ENCODE measurements around the gene CELA3B. TPM values are rescaled to one million over a fixed set of nuclear protein-coding genes. Genes with fewer than 3 reads are reported as not detected.

CELA3B gene
- total and polyA plus RNA-seq, 2 of the 8 experiments (the other 6 are each of a cell fraction or from before 2014, with no cell fraction given): not detected

DNA sequence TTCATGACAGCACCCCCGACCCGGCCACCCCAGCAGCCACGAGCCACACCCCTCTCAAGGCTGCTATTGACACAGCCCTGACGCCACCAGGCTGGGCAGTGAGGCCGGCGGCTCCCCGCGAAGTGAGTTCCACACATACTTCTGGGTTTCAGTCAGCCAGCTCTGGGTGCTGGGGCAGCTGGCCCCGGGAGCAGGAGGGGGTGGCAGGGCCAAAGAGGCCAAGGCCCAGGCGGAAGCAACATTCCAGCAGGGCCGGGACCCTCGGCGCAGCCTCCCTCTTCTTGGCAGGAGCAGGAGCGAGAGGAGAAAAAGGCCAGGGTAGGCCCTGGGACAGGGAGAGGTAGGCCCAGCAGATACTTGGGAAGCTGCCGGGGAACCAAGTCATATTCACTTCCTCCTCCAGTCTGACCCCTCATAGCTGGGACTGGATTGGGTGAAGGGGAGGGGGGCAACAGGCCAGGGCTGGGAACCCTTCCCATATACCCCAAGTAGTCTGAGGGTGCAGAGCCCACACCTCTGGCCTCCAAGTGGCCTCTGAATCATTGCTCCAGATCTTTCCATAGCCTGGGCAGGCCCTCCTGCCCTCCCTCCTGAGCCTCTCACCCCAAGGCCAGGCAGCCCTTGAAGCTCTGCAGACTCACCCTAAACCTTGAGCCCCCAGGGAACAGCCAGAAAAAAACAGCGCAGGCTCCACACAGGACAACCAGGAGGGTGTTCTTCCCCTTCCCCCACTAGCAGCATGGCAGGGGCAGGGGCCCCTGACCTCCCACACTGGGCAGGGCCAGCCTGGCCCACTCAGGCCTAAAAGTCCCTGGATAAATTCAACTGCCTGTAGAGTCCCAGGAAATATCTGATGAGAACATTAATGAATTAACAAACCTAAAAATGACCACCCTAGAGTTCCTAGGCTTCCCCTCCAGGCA is 45.4 kb upstream of the CELA3B start:
- Histone ChIP-seq H3K27me3 (replicated peaks in 1 of 4; ENCODE audit: control insufficient read depth in 3 of 4, extremely low read depth in 1 of 4, insufficient read depth in 3 of 4, low read length in 3 of 4) (no peaks in the 10 kb centered on the region), H3K4me3 (ENCODE audit: extremely low read depth in 1 of 4, insufficient read depth in 2 of 4, low read depth in 3 of 4, low read length in 4 of 4) (no peak overlapping the region), H2BK120ac (replicated peaks; ENCODE audit: low read depth, low read length) (no peak overlapping the region), H3K4me2 (ENCODE audit: insufficient read depth in 1 of 2, low read depth in 2 of 2, low read length in 2 of 2) (no peak overlapping the region), H3K14ac (ENCODE audit: insufficient read length) (no peak overlapping the region), H3K36me3 (ENCODE audit: control insufficient read depth in 2 of 4, insufficient read depth in 4 of 4, low read length in 3 of 4) (no peaks in the 10 kb centered on the region), H3K79me2 (ENCODE audit: control insufficient read depth in 1 of 2, insufficient read depth in 2 of 2, low read length in 2 of 2) (peaks cover 5 to 68% of the 10 kb centered on the region in 2 experiments; a peak in 3 of 4 replicates), H3K79me1 (ENCODE audit: low read depth, low read length) (peaks cover 32% of the 10 kb centered on the region), H4K8ac (ENCODE audit: extremely low read depth, insufficient read depth, low read length) (no peak overlapping the region; the same call in 1 of the 2 replicates), H3K56ac (replicated peaks; ENCODE audit: insufficient read length, low read depth, low read length) (no peak overlapping the region), H3K27ac (ENCODE audit: low read depth, low read length) (no peak overlapping the region; the same call in 1 of the 2 replicates), H3K4me1 (replicated peaks in 1 of 4; ENCODE audit: control insufficient read depth in 3 of 4, insufficient read depth in 4 of 4, low read length in 3 of 4) (peaks cover 8 to 45% (median 25%) of the 10 kb centered on the region in 4 experiments), H4K5ac (ENCODE audit: insufficient read length, low read depth, low read length) (no peak overlapping the region), H2BK12ac (ENCODE audit: low read depth, low read length) (no peak overlapping the region), H2AFZ (ENCODE audit: low read length) (no peak overlapping the region), H2BK20ac (ENCODE audit: low read length) (no peak overlapping the region), H3K4ac (replicated peaks; ENCODE audit: insufficient read length, low read depth, low read length) (no peak overlapping the region), H3K23ac (ENCODE audit: insufficient read length) (no peak overlapping the region), H4K91ac (replicated peaks; ENCODE audit: insufficient read length, low read length) (no peak overlapping the region), H2BK5ac (ENCODE audit: low read depth, low read length) (peak overlapping the region; percentile 2; the same call in 1 of the 2 replicates), H3K9ac (replicated peaks in 1 of 4; ENCODE audit: extremely low read depth in 1 of 4, low read depth in 3 of 4, low read length in 3 of 4) (peak overlapping the region in 2 of 4 experiments; percentile 38 to 51; a peak in 2 of 7 replicates), H2BK15ac (ENCODE audit: low read length) (no peak overlapping the region), H3K18ac (ENCODE audit: extremely low read depth, low read length) (0 out of 2 replicates have a peak overlapping the region, but pooled peaks have one; percentile 19), H3K23me2 (ENCODE audit: low read depth, low read length) (peaks cover 5% of the 10 kb centered on the region), H2AK5ac (ENCODE audit: low read depth, low read length) (no peak overlapping the region), H4K20me1 (replicated peaks in 1 of 2; ENCODE audit: control insufficient read depth in 1 of 2, insufficient read depth in 2 of 2, low read length in 2 of 2) (peaks cover 4 to 21% of the 10 kb centered on the region in 2 experiments), H3K9me3 (ENCODE audit: insufficient read depth in 2 of 2, low read depth in 1 of 2, low read length in 1 of 2) (no peaks in the 10 kb centered on the region)
- CTCF ChIA-PET (ENCODE audit: partially characterized antibody): interaction anchor here (0.6 to 3.7 kb wide), 4 partner anchors 11 to 35 kb away, joined by 3 to 11 read pairs (median 4); no protein-coding TSS in a partner anchor
- FAIRE-seq (no peak), DNase-seq (ENCODE audit: low read depth in 1 of 2, low spot score in 2 of 2) (no peak)
- WGBS, 2 experiments (ENCODE audit: extremely low coverage in 1 of 2, insufficient coverage in 1 of 2, insufficient read length in 1 of 2, insufficient replicate concordance in 2 of 2, low coverage in 1 of 2, low lambda C conversion rate in 2 of 2, missing lambda C conversion rate in 1 of 2): 85% methylated on average over 15 of the region's 16 CpGs; no CpG with 5 or more reads in 1 of the 2 experiments
- POLR2A ChIA-PET (ENCODE audit: partially characterized antibody): interaction anchor here (1.0 to 5.9 kb wide), 3 partner anchors 8 to 16 kb away, joined by 4 to 36 read pairs (median 6); no protein-coding TSS in a partner anchor
- TF ChIP-seq ASH2L (IDR thresholded peaks at IDR 0.05; ENCODE audit: low read length) (no peak), SP1 (IDR thresholded peaks at IDR 0.05; ENCODE audit: low read depth, low read length) (no peak), CTBP2 (IDR thresholded peaks at IDR 0.05; ENCODE audit: borderline replicate concordance, insufficient read depth, insufficient read length, low read length) (no peak), JUND (IDR thresholded peaks at IDR 0.05; ENCODE audit: low read length) (no peak), SRF (IDR thresholded peaks at IDR 0.05; ENCODE audit: low read depth, low read length) (no peak), BRCA1 (IDR thresholded peaks at IDR 0.05; ENCODE audit: low read depth, low read length) (no peak), SIX5 (IDR thresholded peaks at IDR 0.05; ENCODE audit: low read depth, low read length) (no peak), SIN3A (conservative IDR thresholded peaks at IDR 0.05 in 1 of 2, IDR thresholded peaks at IDR 0.05 in 1 of 2; ENCODE audit: low read depth in 1 of 2, low read length in 2 of 2) (no peak), FOSL1 (IDR thresholded peaks at IDR 0.05; ENCODE audit: insufficient read depth, low read depth, low read length) (no peak)
- TF ChIP-seq, protein P1, sequence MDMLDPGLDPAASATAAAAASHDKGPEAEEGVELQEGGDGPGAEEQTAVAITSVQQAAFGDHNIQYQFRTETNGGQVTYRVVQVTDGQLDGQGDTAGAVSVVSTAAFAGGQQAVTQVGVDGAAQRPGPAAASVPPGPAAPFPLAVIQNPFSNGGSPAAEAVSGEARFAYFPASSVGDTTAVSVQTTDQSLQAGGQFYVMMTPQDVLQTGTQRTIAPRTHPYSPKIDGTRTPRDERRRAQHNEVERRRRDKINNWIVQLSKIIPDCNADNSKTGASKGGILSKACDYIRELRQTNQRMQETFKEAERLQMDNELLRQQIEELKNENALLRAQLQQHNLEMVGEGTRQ (IDR thresholded peaks at IDR 0.05; ENCODE audit: low read length): no peak

Data from H1 (cell line).